ENCODE measurements around the gene RELN. TPM values are rescaled to one million over a fixed set of nuclear protein-coding genes. Genes with fewer than 3 reads are reported as not detected.

Gene RELN
- total RNA-seq, 1 donor from 2014 or later: not detected

GRCh38 chr7:103862302-103863035 is 127.0 kb downstream of the RELN start:
- DNase-seq (ENCODE audit: low read depth): no peak
- no peaks in the 10 kb centered on the region for H3K27me3 ChIP-seq (ENCODE audit: control insufficient read depth, insufficient read depth, low read length)
- no peak for FAIRE-seq
- no peak for TF ChIP-seq CTCF (IDR thresholded peaks at IDR 0.05; ENCODE audit: insufficient read depth, low read length, severe bottlenecking)
- H3K36me3 ChIP-seq (ENCODE audit: control insufficient read depth, insufficient read depth, low read length): no peaks in the 10 kb centered on the region
- H3K4me3 ChIP-seq (ENCODE audit: low read depth, low read length): no peak overlapping the region

DNA sequence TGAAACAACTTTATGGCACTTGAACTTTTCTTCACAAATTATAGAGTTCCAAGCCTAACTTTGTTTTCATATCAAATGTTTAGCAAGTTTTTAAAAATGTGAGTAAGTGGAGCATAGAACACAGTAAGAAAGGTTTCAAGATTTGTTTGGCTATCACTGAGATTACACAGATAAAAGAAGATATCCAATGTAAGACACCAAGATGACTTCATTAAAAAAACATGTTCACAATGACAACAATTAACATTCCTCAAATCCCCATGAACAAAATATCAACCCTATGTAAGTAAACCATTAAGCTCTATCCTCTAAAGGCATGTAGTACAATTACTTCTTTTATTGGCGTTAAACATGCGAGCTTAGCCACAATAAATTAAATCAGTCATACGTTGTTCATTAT is 129.7 kb downstream of the RELN start:
- no peak for FAIRE-seq
- H3K36me3 ChIP-seq (ENCODE audit: control insufficient read depth, insufficient read depth, low read length): no peaks in the 10 kb centered on the region
- H3K27me3 ChIP-seq (ENCODE audit: control insufficient read depth, insufficient read depth, low read length): no peaks in the 10 kb centered on the region
- no peak overlapping the region for H3K4me3 ChIP-seq (ENCODE audit: low read depth, low read length)
- TF ChIP-seq CTCF (IDR thresholded peaks at IDR 0.05; ENCODE audit: insufficient read depth, low read length, severe bottlenecking): no peak
- no peak for DNase-seq (ENCODE audit: low read depth)

DNA sequence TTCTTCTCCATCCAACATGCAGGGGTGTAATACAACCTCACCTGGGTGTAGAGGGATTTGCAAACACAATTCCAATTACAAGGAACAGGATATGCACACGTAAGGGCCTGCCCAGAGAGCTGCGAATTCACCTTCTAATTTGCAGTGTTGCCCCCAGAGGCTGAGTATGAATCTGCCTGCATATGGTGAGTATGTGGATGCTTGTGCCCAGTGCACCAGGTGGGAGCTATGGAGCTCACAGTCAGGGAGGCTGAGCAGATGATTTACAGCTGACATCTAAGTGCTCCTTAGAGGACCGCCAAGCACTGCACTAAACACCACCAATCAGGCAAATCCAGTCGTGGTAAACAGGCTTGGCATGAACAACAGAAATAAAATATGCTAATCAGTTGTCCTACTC is 132.0 kb downstream of the RELN start:
- no peak for DNase-seq (ENCODE audit: low read depth)
- no peak overlapping the region for H3K4me3 ChIP-seq (ENCODE audit: low read depth, low read length)
- no peak for TF ChIP-seq CTCF (IDR thresholded peaks at IDR 0.05; ENCODE audit: insufficient read depth, low read length, severe bottlenecking)
- no peaks in the 10 kb centered on the region for H3K36me3 ChIP-seq (ENCODE audit: control insufficient read depth, insufficient read depth, low read length)
- H3K27me3 ChIP-seq (ENCODE audit: control insufficient read depth, insufficient read depth, low read length): no peaks in the 10 kb centered on the region
- FAIRE-seq: no peak

- Histone ChIP-seq H3K4me3 (ENCODE audit: low read depth, low read length) (no peak overlapping the region), H3K27me3 (ENCODE audit: control insufficient read depth, insufficient read depth, low read length) (no peaks in the 10 kb centered on the region), H3K36me3 (ENCODE audit: control insufficient read depth, insufficient read depth, low read length) (no peaks in the 10 kb centered on the region)
- FAIRE-seq: no peak
- DNase-seq (ENCODE audit: low read depth): no peak
- no peak for TF ChIP-seq CTCF (IDR thresholded peaks at IDR 0.05; ENCODE audit: insufficient read depth, low read length, severe bottlenecking)
Observed at GRCh38 chr7:103856929-103857328, 132.5 kb downstream of the RELN start.

DNA sequence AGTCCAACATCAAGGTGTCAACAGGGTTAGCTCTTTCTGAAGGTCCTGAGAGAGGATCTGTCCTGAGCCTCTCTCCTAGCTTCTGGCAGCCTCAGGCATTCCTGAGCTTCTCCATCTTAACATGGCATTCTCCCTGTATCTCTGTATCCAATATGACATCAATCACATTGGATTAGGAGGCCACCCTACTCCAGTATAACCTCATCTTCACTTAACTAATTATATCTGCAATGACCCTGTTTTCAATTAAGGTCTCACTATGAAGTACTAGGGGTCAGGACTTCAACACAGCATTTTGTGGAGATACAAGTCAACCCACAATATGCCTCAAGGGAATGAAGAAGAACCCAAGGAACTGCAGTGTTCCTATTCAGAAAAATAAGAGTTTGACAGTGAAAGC is 133.8 kb downstream of the RELN start:
- FAIRE-seq (no peak), DNase-seq (ENCODE audit: low read depth) (no peak)
- Histone ChIP-seq H3K36me3 (ENCODE audit: control insufficient read depth, insufficient read depth, low read length) (no peaks in the 10 kb centered on the region), H3K27me3 (ENCODE audit: control insufficient read depth, insufficient read depth, low read length) (no peaks in the 10 kb centered on the region), H3K4me3 (ENCODE audit: low read depth, low read length) (no peak overlapping the region)
- no peak for TF ChIP-seq CTCF (IDR thresholded peaks at IDR 0.05; ENCODE audit: insufficient read depth, low read length, severe bottlenecking)

GRCh38 chr7:103854611-103855010 is 134.8 kb downstream of the RELN start:
- no peak overlapping the region for H3K4me3 ChIP-seq (ENCODE audit: low read depth, low read length)
- DNase-seq (ENCODE audit: low read depth) (no peak), FAIRE-seq (no peak)
- no peaks in the 10 kb centered on the region for H3K27me3 ChIP-seq (ENCODE audit: control insufficient read depth, insufficient read depth, low read length)
- no peak for TF ChIP-seq CTCF (IDR thresholded peaks at IDR 0.05; ENCODE audit: insufficient read depth, low read length, severe bottlenecking)
- no peaks in the 10 kb centered on the region for H3K36me3 ChIP-seq (ENCODE audit: control insufficient read depth, insufficient read depth, low read length)
